WTC11 (cell line): ENCODE results near the gene CBLIF. TPM values are rescaled to one million over a fixed set of nuclear protein-coding genes. Genes with fewer than 3 reads are reported as not detected.
"Not testable (repeated sequence)": the region's sequence is repeated elsewhere in the genome, so short reads cannot be mapped to it uniquely, and the experiment has no call there.

Source experiments
- ATAC-seq: fragments of 200-7000 bp; cut with Tn5 transposase; 2 replicates; pipeline ENCODE4 v1.10.0; 2021; ENCODE audit warnings: mild to moderate bottlenecking, moderate library complexity
- CTCF ChIA-PET: fragments of 300-600 bp; sonication (Branson Sonifier 250); formaldehyde crosslinking; loops from one replicate; lab custom pipeline; 2021; ENCODE audit warnings: antibody characterized with exemption; lab: Charles Lee
- POLR2A ChIA-PET: fragments of 350-600 bp; sonication (Branson Sonifier 250); formaldehyde crosslinking; loops from one replicate; lab custom pipeline; 2021; ENCODE audit warnings: antibody characterized with exemption; lab: Charles Lee
- DNase-seq: peaks from one replicate; pipeline ENCODE4 v3.0.0; 2021; ENCODE audit warnings: low spot score
- H3K27ac Mint-ChIP-seq: 2 replicates; pipeline ENCODE4 v1.8.0; 2021; ENCODE audit warnings: mixed read lengths
- H3K27me3 Mint-ChIP-seq: 2 replicates; pipeline ENCODE4 v1.8.0; 2021; ENCODE audit warnings: low read depth, mild to moderate bottlenecking, moderate library complexity, mixed read lengths
- H3K36me3 Mint-ChIP-seq: 2 replicates; pipeline ENCODE4 v1.8.0; 2021; ENCODE audit warnings: mixed read lengths
- H3K4me1 Mint-ChIP-seq: 2 replicates; pipeline ENCODE4 v1.8.0; 2022; ENCODE audit warnings: mixed read lengths
- H3K4me3 Mint-ChIP-seq: 2 replicates; pipeline ENCODE4 v1.8.0; 2021; ENCODE audit warnings: mild to moderate bottlenecking, moderate library complexity, mixed read lengths
- H3K9me3 Mint-ChIP-seq: 2 replicates; pipeline ENCODE4 v1.8.0; 2021; ENCODE audit warnings: mixed read lengths
- ARID4B ChIP-seq: sonication (generic); formaldehyde crosslinking; IDR thresholded peaks from 2 replicates; pipeline ENCODE4 v1.8.0; 2023; ENCODE audit warnings: missing genetic modification reagents, mild to moderate bottlenecking, borderline replicate concordance
- ATF2 ChIP-seq: sonication (generic); formaldehyde crosslinking; IDR thresholded peaks from 2 replicates; pipeline ENCODE4 v1.8.1; 2022; ENCODE audit warnings: low read depth, missing genetic modification reagents, borderline replicate concordance
- EMX1 ChIP-seq: fragments of 250-450 bp; sonication (Bioruptor Pico); IDR thresholded peaks from 2 replicates; pipeline ENCODE4 v1.8.0; 2021; ENCODE audit warnings: mild to moderate bottlenecking
- ETV6 ChIP-seq: sonication (generic); formaldehyde crosslinking; IDR thresholded peaks from 2 replicates; pipeline ENCODE4 v1.8.1; 2022; ENCODE audit warnings: mild to moderate bottlenecking, missing genetic modification reagents
- FOXJ3 ChIP-seq: sonication (generic); formaldehyde crosslinking; IDR thresholded peaks from 2 replicates; pipeline ENCODE4 v1.9.0; 2021; ENCODE audit warnings: missing genetic modification reagents, mild to moderate bottlenecking, borderline replicate concordance
- GABPB1 ChIP-seq: sonication (generic); formaldehyde crosslinking; IDR thresholded peaks from 2 replicates; pipeline ENCODE4 v1.8.1; 2023; ENCODE audit warnings: mild to moderate bottlenecking, missing genetic modification reagents
- NR3C1 ChIP-seq: sonication (generic); formaldehyde crosslinking; conservative IDR thresholded peaks from 2 replicates; pipeline ENCODE4 v1.8.1; 2023; ENCODE audit warnings: low read depth, mild to moderate bottlenecking, missing genetic modification reagents
- PRDM15 ChIP-seq: sonication (generic); formaldehyde crosslinking; IDR thresholded peaks from 2 replicates; pipeline ENCODE4 v1.8.0; 2022; ENCODE audit warnings: missing genetic modification reagents
- RORB ChIP-seq: fragments of 250-450 bp; sonication (Bioruptor Pico); IDR thresholded peaks from 2 replicates; pipeline ENCODE4 v1.9.0; 2021; ENCODE audit warnings: mild to moderate bottlenecking
- ZNF232 ChIP-seq: sonication (generic); formaldehyde crosslinking; IDR thresholded peaks from 2 replicates; pipeline ENCODE4 v1.8.0; 2022; ENCODE audit warnings: mild to moderate bottlenecking, missing genetic modification reagents
- ZNF532 ChIP-seq: fragments of 250-450 bp; sonication (Bioruptor Pico); IDR thresholded peaks from 2 replicates; pipeline ENCODE4 v1.9.0; 2021; ENCODE audit warnings: mild to moderate bottlenecking, borderline replicate concordance
- total RNA-seq: library from RNA; stranded (reverse); gene quantifications from 3 replicates; pipeline ENCODE4 v1.2.3, GENCODE V29; 2021
- TF ChIP-seq, protein P1 (sequence below): sonication (generic); formaldehyde crosslinking; IDR thresholded peaks from 2 replicates; pipeline ENCODE4 v1.8.1; 2022; ENCODE audit warnings: mild to moderate bottlenecking, moderate library complexity, missing genetic modification reagents

The CBLIF gene
- total RNA-seq, 1 experiment from 2014 or later = not detected

GRCh38 chr11:59849129-59849528, 3.8 kb upstream of the CBLIF start (continued):
- TF ChIP-seq RORB (CRISPR knock-in tag) (no peak), GABPB1 (CRISPR knock-in tag) (no peak), NR3C1 (CRISPR knock-in tag) (no peak), ATF2 (CRISPR knock-in tag) (no peak), ETV6 (CRISPR knock-in tag) (no peak), ZNF532 (no peak), ZNF232 (no peak), ARID4B (CRISPR knock-in tag) (no peak), PRDM15 (CRISPR knock-in tag) (no peak), FOXJ3 (no peak), EMX1 (no peak)
- TF ChIP-seq, protein P1, sequence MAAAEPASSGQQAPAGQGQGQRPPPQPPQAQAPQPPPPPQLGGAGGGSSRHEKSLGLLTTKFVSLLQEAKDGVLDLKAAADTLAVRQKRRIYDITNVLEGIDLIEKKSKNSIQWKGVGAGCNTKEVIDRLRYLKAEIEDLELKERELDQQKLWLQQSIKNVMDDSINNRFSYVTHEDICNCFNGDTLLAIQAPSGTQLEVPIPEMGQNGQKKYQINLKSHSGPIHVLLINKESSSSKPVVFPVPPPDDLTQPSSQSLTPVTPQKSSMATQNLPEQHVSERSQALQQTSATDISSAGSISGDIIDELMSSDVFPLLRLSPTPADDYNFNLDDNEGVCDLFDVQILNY = no peak

DNA sequence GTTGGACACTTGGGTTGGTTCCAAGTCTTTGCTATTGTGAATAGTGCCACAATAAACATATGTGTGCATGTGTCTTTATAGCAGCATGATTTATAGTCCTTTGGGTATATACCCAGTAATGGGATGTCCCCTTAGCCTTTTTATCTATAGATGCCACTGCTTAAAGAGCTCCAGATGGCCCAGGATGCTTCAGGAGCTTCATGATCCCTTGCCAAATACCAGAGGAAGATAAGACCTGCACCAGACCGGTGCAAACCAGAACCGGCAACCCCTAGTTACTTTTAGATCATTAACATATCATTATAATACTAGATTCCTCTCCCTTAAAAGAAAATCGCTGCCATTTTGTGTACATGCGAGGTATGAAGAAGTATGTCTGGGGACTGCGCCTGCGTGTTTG, 3.1 kb upstream of the CBLIF start:
- H3K4me1 Mint-ChIP-seq, H3K4me3 Mint-ChIP-seq, ATAC-seq, H3K27ac Mint-ChIP-seq, H3K36me3 Mint-ChIP-seq, H3K9me3 Mint-ChIP-seq, DNase-seq, POLR2A ChIA-PET, H3K27me3 Mint-ChIP-seq: not testable (repeated sequence)
- CTCF ChIA-PET = interaction anchor here (0.5 to 0.6 kb wide), 2 partner anchors 33 to 1507 kb away, joined by 3 read pairs; no protein-coding TSS in a partner anchor
